SK-N-SH (cell line): ENCODE measurements around the gene DLG3. TPM values are rescaled to one million over a fixed set of nuclear protein-coding genes. Genes with fewer than 3 reads are reported as not detected.
A peak's percentile ranks its signal among the peaks of the same experiment; 100 is the strongest.

Source experiments
- CTCF ChIA-PET: fragments of 300-600, 350-600 bp; formaldehyde crosslinking; extraction: SDS; loops from one replicate; lab custom pipeline; 2021; lab: Yijun Ruan, JAX
- POLR2A ChIA-PET: fragments of 350-600 bp; sonication (Branson Sonifier 250); formaldehyde crosslinking; extraction: SDS; loops from one replicate; lab custom pipeline; 2020; ENCODE audit warnings: antibody characterized with exemption, inconsistent platforms; lab: Yijun Ruan, JAX
- DNase-seq: peaks from one replicate; pipeline ENCODE4 v3.0.0; 2012
- H2AFZ ChIP-seq: fragments of 200-600 bp; sonication (generic); 2 replicates; pipeline ENCODE4 v1.8.1; 2016; ENCODE audit warnings: antibody characterized with exemption, mild to moderate bottlenecking, low read depth
- H3F3A ChIP-seq: fragments of 200-600 bp; sonication (generic); replicated peaks from 2 replicates; pipeline ENCODE3; 2016; ENCODE audit warnings: antibody characterized with exemption, mild to moderate bottlenecking; ENCODE audit not compliant: insufficient read depth
- H3K27ac ChIP-seq, 2 experiments: fragments of 200-500 bp in 1 of 2; fragments of 200-600 bp in 1 of 2; sonication (Bioruptor generic) in 1 of 2; sonication (generic), shearing (Covaris generic) in 1 of 2; 2 replicates each; pipeline versions ENCODE4 v1.5.1 to v1.6.1; 2014 to 2016; ENCODE audit warnings: low read depth in 2 of 2, inconsistent platforms in 1 of 2, low read length in 1 of 2, mild to moderate bottlenecking in 1 of 2, mixed read lengths in 1 of 2
- H3K27me3 ChIP-seq: fragments of 200-600 bp; sonication (generic), shearing (Covaris generic); 2 replicates; pipeline ENCODE4 v1.6.1; 2016; ENCODE audit warnings: mixed run types; ENCODE audit not compliant: insufficient read depth
- H3K36me3 ChIP-seq, 2 experiments: fragments of 200-500 bp in 1 of 2; fragments of 200-600 bp in 1 of 2; sonication (Bioruptor generic) in 1 of 2; sonication (generic) in 1 of 2; replicated peaks in 1 of 2; 2 replicates each; pipeline versions ENCODE3 to v1.5.1; 2014 to 2016; ENCODE audit warnings: low read length in 1 of 2, mild to moderate bottlenecking in 1 of 2; ENCODE audit not compliant: insufficient read depth in 2 of 2, control insufficient read depth in 1 of 2
- H3K4me1 ChIP-seq, 2 experiments: fragments of 200-500 bp in 1 of 2; fragments of 200-600 bp in 1 of 2; sonication (Bioruptor generic) in 1 of 2; sonication (generic), shearing (Covaris generic) in 1 of 2; 2 replicates each; pipeline versions ENCODE4 v1.5.1 to v1.6.1; 2014 to 2016; ENCODE audit warnings: low read depth in 1 of 2, low read length in 1 of 2, mixed run types in 1 of 2; ENCODE audit not compliant: insufficient read depth in 2 of 2, control insufficient read depth in 1 of 2
- H3K4me2 ChIP-seq: fragments of 200-600 bp; sonication (generic), shearing (Covaris generic); 2 replicates; pipeline ENCODE4 v1.6.1; 2017; ENCODE audit warnings: mixed run types
- H3K4me3 ChIP-seq, 2 experiments: fragments of 200-500 bp in 1 of 2; fragments of 200-600 bp in 1 of 2; sonication (Bioruptor generic) in 1 of 2; sonication (generic), shearing (Covaris generic) in 1 of 2; 2 replicates each; pipeline versions ENCODE4 v1.5.1 to v1.8.1; 2014 to 2016; ENCODE audit warnings: low read depth in 2 of 2, inconsistent platforms in 1 of 2, low read length in 1 of 2, mild to moderate bottlenecking in 1 of 2, mixed read lengths in 1 of 2, moderate library complexity in 1 of 2
- H3K79me2 ChIP-seq: fragments of 200-600 bp; sonication (generic); 2 replicates; pipeline ENCODE4 v1.8.1; 2017; ENCODE audit warnings: mild to moderate bottlenecking; ENCODE audit not compliant: insufficient read depth
- H3K9ac ChIP-seq: fragments of 200-600 bp; sonication (generic); 2 replicates; pipeline ENCODE4 v1.6.1; 2017; ENCODE audit warnings: mixed run types
- H3K9me2 ChIP-seq: fragments of 200-600 bp; sonication (generic); 2 replicates; pipeline ENCODE4 v1.6.1; 2017; ENCODE audit warnings: mixed run types
- H3K9me3 ChIP-seq: fragments of 200-600 bp; sonication (generic); 2 replicates; pipeline ENCODE4 v1.6.1; 2017; ENCODE audit warnings: mixed run types, mild to moderate bottlenecking, moderate library complexity
- H4K20me1 ChIP-seq: fragments of 200-600 bp; sonication (generic); 2 replicates; pipeline ENCODE4 v1.6.1; 2017; ENCODE audit warnings: mild to moderate bottlenecking, mixed run types; ENCODE audit not compliant: insufficient read depth
- EP300 ChIP-seq, 2 experiments: IDR thresholded peaks; 2 replicates each; pipeline versions ENCODE4 v1.4.0 to v1.6.1; 2012; ENCODE audit warnings: borderline replicate concordance in 1 of 2, low read depth in 1 of 2, low read length in 1 of 2
- FOXJ3 ChIP-seq: sonication (generic); formaldehyde crosslinking; IDR thresholded peaks from 2 replicates; pipeline ENCODE4 v1.5.1; 2020; ENCODE audit warnings: mild to moderate bottlenecking, missing genetic modification reagents
- FOXM1 ChIP-seq: IDR thresholded peaks from 2 replicates; pipeline ENCODE4 v1.4.0; 2012; ENCODE audit warnings: low read depth, mild to moderate bottlenecking
- GABPA ChIP-seq: IDR thresholded peaks from 2 replicates; pipeline ENCODE4 v1.4.0; 2012; ENCODE audit warnings: low read depth, mild to moderate bottlenecking
- GATA2 ChIP-seq: sonication (generic); formaldehyde crosslinking; IDR thresholded peaks from 2 replicates; pipeline ENCODE4 v1.5.0; 2020; ENCODE audit warnings: mild to moderate bottlenecking, missing genetic modification reagents
- MXI1 ChIP-seq: IDR thresholded peaks from 2 replicates; pipeline ENCODE4 v1.6.1; 2012; ENCODE audit warnings: mild to moderate bottlenecking, low read depth, low read length, improper control_type of control experiment
- NFIC ChIP-seq: IDR thresholded peaks from 2 replicates; pipeline ENCODE4 v1.4.0; 2012; ENCODE audit warnings: borderline replicate concordance
- NRF1 ChIP-seq: IDR thresholded peaks from 2 replicates; pipeline ENCODE4 v1.6.1; 2012; ENCODE audit warnings: low read depth, mild to moderate bottlenecking, low read length
- POLR2AphosphoS5 ChIP-seq: IDR thresholded peaks from 2 replicates; pipeline ENCODE4 v1.6.1; 2012; ENCODE audit warnings: low read depth, low read length
- RAD21 ChIP-seq: IDR thresholded peaks from 2 replicates; pipeline ENCODE4 v1.6.1; 2012; ENCODE audit warnings: mild to moderate bottlenecking, low read length
- SIN3A ChIP-seq: IDR thresholded peaks from 2 replicates; pipeline ENCODE4 v1.6.1; 2012; ENCODE audit warnings: low read depth, mild to moderate bottlenecking, low read length, moderate library complexity, borderline replicate concordance
- SMC3 ChIP-seq: IDR thresholded peaks from 2 replicates; pipeline ENCODE4 v1.6.1; 2012; ENCODE audit warnings: low read depth, low read length, improper control_type of control experiment
- TCF12 ChIP-seq: IDR thresholded peaks from 2 replicates; pipeline ENCODE4 v1.4.0; 2012
- TEAD4 ChIP-seq: IDR thresholded peaks from 2 replicates; pipeline ENCODE4 v1.4.0; 2012; ENCODE audit warnings: mild to moderate bottlenecking, borderline replicate concordance; ENCODE audit not compliant: insufficient read depth
- WGBS: methylation state at CpG from one replicate; pipeline ENCODE4 v1.1.6; 2017; ENCODE audit warnings: low lambda C conversion rate; 5-methylcytosine and 5-hydroxymethylcytosine counted together
- polyA plus RNA-seq, 3 experiments: library from polyadenylated mRNA; depleted of rRNA; stranded (reverse); fragments of >200 nt; gene quantifications; 2 replicates each; pipeline ENCODE4 v1.2.3, GENCODE V29; 2012
- TF ChIP-seq, protein P1 (sequence below): fragments of 150-350 bp; IDR thresholded peaks from 2 replicates; pipeline ENCODE4 v1.6.1; 2017; ENCODE audit warnings: antibody characterized with exemption, low read length, low read depth, borderline replicate concordance
- TF ChIP-seq, protein P2 (sequence below): IDR thresholded peaks from 2 replicates; pipeline ENCODE4 v1.6.1; 2012; ENCODE audit warnings: mild to moderate bottlenecking, low read depth, low read length, moderate library complexity
- TF ChIP-seq, protein P3 (sequence below): IDR thresholded peaks from 2 replicates; pipeline ENCODE4 v1.4.0; 2012; ENCODE audit warnings: low read depth, borderline replicate concordance
- TF ChIP-seq, protein P4 (sequence below): fragments of 200-600 bp; sonication (generic); IDR thresholded peaks from 2 replicates; pipeline ENCODE4 v1.6.1; 2017; ENCODE audit warnings: antibody characterized with exemption, mild to moderate bottlenecking, moderate library complexity

Gene DLG3
- polyA plus RNA-seq, 1 of the 3 experiments (the other 2 are of a cell fraction): 11.7 TPM

DNA sequence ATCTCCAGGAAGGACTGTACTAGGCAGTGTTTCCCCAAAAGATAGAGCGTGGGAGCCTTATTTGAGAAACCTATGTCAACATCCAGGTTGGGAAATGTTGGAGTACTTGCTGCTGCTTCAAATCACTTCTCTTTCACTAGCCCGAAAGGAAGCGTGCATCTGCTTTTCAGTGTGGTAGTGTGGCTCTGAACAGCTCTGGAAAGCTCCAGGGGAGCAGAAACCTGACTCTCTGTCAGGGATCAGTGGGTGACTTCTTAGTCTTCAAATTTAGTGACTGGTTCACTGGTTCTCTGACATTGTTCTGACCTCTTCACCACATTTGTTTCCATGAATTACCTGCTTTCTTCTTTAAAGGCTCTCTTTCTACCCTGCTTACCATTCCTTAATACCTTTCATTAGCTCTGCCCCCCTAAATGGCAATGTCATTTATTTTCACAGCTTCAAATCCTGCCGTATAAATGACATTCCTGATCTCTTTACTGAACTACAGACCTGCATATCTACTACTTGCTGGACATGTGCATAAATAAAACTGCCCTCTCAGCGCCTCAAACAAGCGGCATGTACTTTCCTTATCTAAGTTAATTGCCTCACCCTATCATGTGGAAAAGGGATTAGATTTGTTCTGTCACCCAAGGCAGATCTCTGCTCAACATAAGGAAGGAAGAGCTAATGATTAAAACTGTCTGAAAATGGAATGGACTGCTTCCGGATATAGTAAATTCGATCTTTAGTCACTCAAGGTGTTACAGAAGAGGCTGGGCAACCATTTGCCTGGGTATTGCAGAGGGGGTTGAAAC, 37.0 kb downstream of the DLG3 start:
- no peak for TF ChIP-seq FOXJ3 (CRISPR knock-in tag)
- ChIA-PET CTCF (interaction anchor here (0.8 to 1.5 kb wide), 3 partner anchors 25 to 184 kb away, joined by 3 to 4 read pairs (median 4); no protein-coding TSS in a partner anchor), POLR2A (no interaction called here)
- H3K79me2 ChIP-seq: no peaks in the 10 kb centered on the region
- no peak for DNase-seq
- H3K9ac ChIP-seq: no peak overlapping the region
- H2AFZ ChIP-seq: no peak overlapping the region
- H3K36me3 ChIP-seq: peaks cover 0 to 3% of the 10 kb centered on the region in 2 experiments
- no peak overlapping the region for H3K4me3 ChIP-seq
- peak overlapping the region; percentile 65; the same call in 1 of the 2 replicates for H3K4me2 ChIP-seq
- peaks cover 0 to 16% of the 10 kb centered on the region in 2 experiments; a peak in 3 of 4 replicates for H3K4me1 ChIP-seq
- WGBS: 56% methylated on average over 8 of the region's 8 CpGs
- no peaks in the 10 kb centered on the region for H3K27me3 ChIP-seq
- no peaks in the 10 kb centered on the region for H3K9me3 ChIP-seq
- no peaks in the 10 kb centered on the region for H4K20me1 ChIP-seq
- H3K9me2 ChIP-seq: no peaks in the 10 kb centered on the region
- H3F3A ChIP-seq: peaks cover 10% of the 10 kb centered on the region
- H3K27ac ChIP-seq: peak overlapping the region in 1 of 2 experiments; percentile 90; a peak in 1 of 4 replicates

DNA sequence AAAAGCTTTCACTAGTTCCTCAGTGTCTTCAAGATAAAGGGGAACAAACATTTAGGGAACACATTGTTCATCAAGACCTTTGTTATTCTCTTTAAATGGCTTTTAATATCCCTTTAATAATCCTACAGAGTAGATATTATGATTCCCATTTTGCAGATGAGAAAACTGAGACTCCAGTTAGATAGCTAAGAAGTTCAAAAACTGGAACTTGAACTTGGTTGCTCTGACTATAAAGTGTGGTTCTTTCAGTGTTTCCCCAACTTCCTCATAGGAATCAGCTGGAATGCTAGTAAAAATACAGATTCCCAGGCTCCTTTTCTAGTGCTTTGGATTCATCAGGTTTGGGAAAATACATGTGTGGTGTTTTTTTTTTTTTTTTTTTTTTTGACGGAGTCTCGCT, 37.7 kb downstream of the DLG3 start:
- H3K9me3 ChIP-seq: no peaks in the 10 kb centered on the region
- DNase-seq: no peak
- H3K9ac ChIP-seq: no peak overlapping the region
- H3K27me3 ChIP-seq: no peaks in the 10 kb centered on the region
- H3K79me2 ChIP-seq: no peaks in the 10 kb centered on the region
- no peak overlapping the region for H2AFZ ChIP-seq
- H3F3A ChIP-seq: peaks cover 10% of the 10 kb centered on the region
- H3K4me1 ChIP-seq: peaks cover 0 to 16% of the 10 kb centered on the region in 2 experiments; a peak in 3 of 4 replicates
- no peak overlapping the region for H3K4me2 ChIP-seq
- POLR2A ChIA-PET: no interaction called here
- 46% methylated on average over 2 of the region's 2 CpGs for WGBS
- H4K20me1 ChIP-seq: no peaks in the 10 kb centered on the region
- no peaks in the 10 kb centered on the region for H3K9me2 ChIP-seq
- H3K27ac ChIP-seq: no peak overlapping the region
- H3K4me3 ChIP-seq: no peak overlapping the region
- CTCF ChIA-PET: interaction anchor here (0.8 to 1.3 kb wide), 2 partner anchors 25 to 27 kb away, joined by 4 read pairs; no protein-coding TSS in a partner anchor
- H3K36me3 ChIP-seq: peaks cover 0 to 6% of the 10 kb centered on the region in 2 experiments
- TF ChIP-seq TEAD4 (no peak), EP300 (IDR thresholded peaks at IDR 0.05; ENCODE audit: borderline replicate concordance in 1 of 2, low read depth in 1 of 2, low read length in 1 of 2) (no peak), FOXM1 (no peak), NRF1 (no peak), MXI1 (no peak), SMC3 (no peak), GABPA (no peak), NFIC (no peak), POLR2AphosphoS5 (no peak), GATA2 (CRISPR knock-in tag) (no peak), SIN3A (no peak), RAD21 (no peak), TCF12 (no peak)
- TF ChIP-seq, protein P1, sequence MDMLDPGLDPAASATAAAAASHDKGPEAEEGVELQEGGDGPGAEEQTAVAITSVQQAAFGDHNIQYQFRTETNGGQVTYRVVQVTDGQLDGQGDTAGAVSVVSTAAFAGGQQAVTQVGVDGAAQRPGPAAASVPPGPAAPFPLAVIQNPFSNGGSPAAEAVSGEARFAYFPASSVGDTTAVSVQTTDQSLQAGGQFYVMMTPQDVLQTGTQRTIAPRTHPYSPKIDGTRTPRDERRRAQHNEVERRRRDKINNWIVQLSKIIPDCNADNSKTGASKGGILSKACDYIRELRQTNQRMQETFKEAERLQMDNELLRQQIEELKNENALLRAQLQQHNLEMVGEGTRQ: no peak
- TF ChIP-seq, protein P2, sequence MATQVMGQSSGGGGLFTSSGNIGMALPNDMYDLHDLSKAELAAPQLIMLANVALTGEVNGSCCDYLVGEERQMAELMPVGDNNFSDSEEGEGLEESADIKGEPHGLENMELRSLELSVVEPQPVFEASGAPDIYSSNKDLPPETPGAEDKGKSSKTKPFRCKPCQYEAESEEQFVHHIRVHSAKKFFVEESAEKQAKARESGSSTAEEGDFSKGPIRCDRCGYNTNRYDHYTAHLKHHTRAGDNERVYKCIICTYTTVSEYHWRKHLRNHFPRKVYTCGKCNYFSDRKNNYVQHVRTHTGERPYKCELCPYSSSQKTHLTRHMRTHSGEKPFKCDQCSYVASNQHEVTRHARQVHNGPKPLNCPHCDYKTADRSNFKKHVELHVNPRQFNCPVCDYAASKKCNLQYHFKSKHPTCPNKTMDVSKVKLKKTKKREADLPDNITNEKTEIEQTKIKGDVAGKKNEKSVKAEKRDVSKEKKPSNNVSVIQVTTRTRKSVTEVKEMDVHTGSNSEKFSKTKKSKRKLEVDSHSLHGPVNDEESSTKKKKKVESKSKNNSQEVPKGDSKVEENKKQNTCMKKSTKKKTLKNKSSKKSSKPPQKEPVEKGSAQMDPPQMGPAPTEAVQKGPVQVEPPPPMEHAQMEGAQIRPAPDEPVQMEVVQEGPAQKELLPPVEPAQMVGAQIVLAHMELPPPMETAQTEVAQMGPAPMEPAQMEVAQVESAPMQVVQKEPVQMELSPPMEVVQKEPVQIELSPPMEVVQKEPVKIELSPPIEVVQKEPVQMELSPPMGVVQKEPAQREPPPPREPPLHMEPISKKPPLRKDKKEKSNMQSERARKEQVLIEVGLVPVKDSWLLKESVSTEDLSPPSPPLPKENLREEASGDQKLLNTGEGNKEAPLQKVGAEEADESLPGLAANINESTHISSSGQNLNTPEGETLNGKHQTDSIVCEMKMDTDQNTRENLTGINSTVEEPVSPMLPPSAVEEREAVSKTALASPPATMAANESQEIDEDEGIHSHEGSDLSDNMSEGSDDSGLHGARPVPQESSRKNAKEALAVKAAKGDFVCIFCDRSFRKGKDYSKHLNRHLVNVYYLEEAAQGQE: no peak
- TF ChIP-seq, protein P3, sequence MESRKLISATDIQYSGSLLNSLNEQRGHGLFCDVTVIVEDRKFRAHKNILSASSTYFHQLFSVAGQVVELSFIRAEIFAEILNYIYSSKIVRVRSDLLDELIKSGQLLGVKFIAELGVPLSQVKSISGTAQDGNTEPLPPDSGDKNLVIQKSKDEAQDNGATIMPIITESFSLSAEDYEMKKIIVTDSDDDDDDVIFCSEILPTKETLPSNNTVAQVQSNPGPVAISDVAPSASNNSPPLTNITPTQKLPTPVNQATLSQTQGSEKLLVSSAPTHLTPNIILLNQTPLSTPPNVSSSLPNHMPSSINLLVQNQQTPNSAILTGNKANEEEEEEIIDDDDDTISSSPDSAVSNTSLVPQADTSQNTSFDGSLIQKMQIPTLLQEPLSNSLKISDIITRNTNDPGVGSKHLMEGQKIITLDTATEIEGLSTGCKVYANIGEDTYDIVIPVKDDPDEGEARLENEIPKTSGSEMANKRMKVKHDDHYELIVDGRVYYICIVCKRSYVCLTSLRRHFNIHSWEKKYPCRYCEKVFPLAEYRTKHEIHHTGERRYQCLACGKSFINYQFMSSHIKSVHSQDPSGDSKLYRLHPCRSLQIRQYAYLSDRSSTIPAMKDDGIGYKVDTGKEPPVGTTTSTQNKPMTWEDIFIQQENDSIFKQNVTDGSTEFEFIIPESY: no peak
- TF ChIP-seq, protein P4, sequence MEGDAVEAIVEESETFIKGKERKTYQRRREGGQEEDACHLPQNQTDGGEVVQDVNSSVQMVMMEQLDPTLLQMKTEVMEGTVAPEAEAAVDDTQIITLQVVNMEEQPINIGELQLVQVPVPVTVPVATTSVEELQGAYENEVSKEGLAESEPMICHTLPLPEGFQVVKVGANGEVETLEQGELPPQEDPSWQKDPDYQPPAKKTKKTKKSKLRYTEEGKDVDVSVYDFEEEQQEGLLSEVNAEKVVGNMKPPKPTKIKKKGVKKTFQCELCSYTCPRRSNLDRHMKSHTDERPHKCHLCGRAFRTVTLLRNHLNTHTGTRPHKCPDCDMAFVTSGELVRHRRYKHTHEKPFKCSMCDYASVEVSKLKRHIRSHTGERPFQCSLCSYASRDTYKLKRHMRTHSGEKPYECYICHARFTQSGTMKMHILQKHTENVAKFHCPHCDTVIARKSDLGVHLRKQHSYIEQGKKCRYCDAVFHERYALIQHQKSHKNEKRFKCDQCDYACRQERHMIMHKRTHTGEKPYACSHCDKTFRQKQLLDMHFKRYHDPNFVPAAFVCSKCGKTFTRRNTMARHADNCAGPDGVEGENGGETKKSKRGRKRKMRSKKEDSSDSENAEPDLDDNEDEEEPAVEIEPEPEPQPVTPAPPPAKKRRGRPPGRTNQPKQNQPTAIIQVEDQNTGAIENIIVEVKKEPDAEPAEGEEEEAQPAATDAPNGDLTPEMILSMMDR: no peak
